Retinal pigment epithelial cell (primary cell): ENCODE data around the gene CCDC15.

ENCODE experiments used
- DNase-seq: peaks from one replicate; pipeline ENCODE4 v3.0.0-alpha.2; 2010; ENCODE audit warnings: low read depth
- H3K4me3 ChIP-seq: 2 replicates; pipeline ENCODE4 v1.5.1; 2011; ENCODE audit warnings: mild to moderate bottlenecking, low read length, control low read depth, moderate library complexity
- TF ChIP-seq, protein P1 (sequence below): conservative IDR thresholded peaks from 2 replicates; pipeline ENCODE4 v1.5.1; 2011; ENCODE audit warnings: low read depth, low read length, control low read depth, inconsistent platforms

CCDC15 gene

GRCh38 chr11:124977006-124977405 lies 23.0 kb downstream of the CCDC15 start:
- DNase-seq, result no peak
- TF ChIP-seq, protein P1, sequence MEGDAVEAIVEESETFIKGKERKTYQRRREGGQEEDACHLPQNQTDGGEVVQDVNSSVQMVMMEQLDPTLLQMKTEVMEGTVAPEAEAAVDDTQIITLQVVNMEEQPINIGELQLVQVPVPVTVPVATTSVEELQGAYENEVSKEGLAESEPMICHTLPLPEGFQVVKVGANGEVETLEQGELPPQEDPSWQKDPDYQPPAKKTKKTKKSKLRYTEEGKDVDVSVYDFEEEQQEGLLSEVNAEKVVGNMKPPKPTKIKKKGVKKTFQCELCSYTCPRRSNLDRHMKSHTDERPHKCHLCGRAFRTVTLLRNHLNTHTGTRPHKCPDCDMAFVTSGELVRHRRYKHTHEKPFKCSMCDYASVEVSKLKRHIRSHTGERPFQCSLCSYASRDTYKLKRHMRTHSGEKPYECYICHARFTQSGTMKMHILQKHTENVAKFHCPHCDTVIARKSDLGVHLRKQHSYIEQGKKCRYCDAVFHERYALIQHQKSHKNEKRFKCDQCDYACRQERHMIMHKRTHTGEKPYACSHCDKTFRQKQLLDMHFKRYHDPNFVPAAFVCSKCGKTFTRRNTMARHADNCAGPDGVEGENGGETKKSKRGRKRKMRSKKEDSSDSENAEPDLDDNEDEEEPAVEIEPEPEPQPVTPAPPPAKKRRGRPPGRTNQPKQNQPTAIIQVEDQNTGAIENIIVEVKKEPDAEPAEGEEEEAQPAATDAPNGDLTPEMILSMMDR, result no peak

DNA sequence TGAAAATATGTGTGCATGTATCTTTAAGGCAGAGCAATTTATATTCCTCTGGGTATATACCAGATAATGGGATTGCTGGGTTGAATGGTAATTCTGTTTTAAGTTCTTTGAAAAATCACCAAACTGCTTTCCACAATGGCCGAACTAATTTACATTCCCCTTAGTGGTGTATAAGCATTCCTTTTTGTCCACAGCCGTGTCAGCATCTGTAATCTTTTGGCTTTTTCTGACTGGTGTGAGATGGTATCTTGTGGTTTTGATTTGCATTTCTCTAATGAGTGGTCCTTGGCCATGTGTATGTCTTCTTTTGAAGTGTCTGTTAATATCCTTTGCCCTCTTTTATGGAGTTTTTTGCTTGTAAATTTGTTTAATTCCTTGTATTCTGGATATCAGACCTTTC lies 24.3 kb downstream of the CCDC15 start:
- TF ChIP-seq, protein P1, result no peak
- no peak for DNase-seq
- H3K4me3 ChIP-seq, result no peak overlapping the region

More at GRCh38 chr11:124977006-124977405, 23.0 kb downstream of the CCDC15 start:
- H3K4me3 ChIP-seq, result no peak overlapping the region

DNA sequence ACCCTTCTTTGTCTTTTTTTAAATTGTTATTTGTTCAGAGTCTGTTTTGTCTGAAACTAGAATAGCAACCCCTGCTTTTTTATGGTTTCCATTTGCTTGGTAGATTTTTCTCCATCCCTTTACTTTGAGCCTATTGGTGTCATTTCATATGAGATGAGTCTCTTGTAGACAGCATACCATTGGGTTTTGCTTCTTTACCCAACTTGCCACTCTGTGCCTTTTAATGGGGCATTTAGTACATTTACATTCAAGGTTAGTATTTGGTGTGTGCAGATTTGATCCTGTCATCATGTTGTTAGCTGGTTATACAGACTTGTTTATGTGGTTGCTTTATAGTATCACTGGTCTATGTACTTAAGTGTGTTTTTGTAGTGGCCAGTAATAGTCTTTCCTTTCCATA lies 28.0 kb downstream of the CCDC15 start:
- no peak for DNase-seq
- H3K4me3 ChIP-seq, result no peak overlapping the region
- TF ChIP-seq, protein P1, result no peak

DNA sequence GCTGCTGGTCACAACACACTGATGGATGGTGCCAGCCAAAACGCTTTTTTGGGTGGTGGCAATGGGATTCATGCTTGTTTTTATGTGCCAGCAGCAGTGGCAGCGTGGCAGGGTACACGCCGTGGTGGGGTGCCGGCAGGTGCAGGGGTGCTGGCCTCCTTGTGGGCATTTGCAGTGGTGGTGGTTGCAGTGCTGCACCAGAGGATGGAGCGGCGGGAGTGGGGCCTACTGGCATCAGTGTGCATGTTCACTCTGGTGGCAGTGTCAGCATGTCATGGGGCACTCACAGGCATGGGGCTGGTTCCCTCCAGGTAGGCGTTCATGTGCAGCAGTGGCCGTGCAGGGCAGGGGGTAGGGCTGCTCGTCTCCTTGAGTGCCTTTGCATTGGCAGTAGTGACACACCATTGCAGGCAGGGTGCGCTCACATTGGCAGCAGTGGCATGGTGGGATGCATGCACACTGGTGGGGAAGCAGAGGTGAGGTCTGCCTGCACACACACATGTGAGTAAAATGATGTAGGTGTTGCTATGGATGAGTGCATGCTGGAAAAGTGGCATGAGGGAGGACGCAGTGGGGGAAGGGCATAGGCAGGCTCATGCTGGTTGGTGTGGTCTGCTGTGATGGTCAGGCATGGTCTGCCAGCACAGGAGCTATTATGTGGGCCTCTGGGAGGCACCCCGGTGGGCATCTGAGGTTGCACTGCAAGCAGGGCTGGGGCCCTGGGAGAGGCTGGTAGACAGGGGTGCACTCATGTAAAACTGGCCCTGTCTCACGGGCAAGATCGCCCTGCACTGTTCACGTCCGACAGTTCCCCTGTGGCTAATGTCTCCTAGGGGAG lies 29.9 kb downstream of the CCDC15 start:
- TF ChIP-seq, protein P1, result no peak
- no peak for DNase-seq
- H3K4me3 ChIP-seq, result no peak overlapping the region

GRCh38 chr11:124984512-124984854 lies 30.5 kb downstream of the CCDC15 start:
- no peak for DNase-seq
- H3K4me3 ChIP-seq, result no peak overlapping the region
- TF ChIP-seq, protein P1, result no peak

DNA sequence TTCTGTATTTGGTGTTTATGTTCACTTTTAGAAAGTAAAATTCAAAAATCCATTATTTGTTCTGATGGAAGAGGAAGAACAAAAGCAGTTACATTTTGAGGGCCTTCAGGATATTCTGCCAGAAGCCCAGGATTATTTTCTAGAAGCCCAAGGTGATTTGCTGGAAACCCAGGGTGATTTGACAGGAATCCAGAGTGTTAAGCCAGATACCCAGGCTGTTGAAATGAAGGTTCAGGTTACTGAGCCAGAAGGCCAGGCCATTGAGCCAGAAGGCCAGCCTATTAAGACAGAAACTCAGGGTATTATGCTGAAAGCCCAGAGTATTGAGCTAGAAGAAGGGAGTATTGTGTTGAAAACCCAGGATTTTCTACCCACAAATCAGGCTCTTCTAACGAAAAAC lies 33.1 kb downstream of the CCDC15 start:
- TF ChIP-seq, protein P1, result no peak
- DNase-seq, result no peak
- no peak overlapping the region for H3K4me3 ChIP-seq

GRCh38 chr11:124988063-124988462 lies 34.1 kb downstream of the CCDC15 start:
- TF ChIP-seq, protein P1, result no peak
- H3K4me3 ChIP-seq, result no peak overlapping the region
- DNase-seq, result no peak
